Psoas muscle (tissue), 8 donors: ENCODE data around the gene EFS. TPM values are rescaled to one million over a fixed set of nuclear protein-coding genes. Genes with fewer than 3 reads are reported as not detected.
A peak's percentile ranks its signal among the peaks of the same experiment; 100 is the strongest.

Source experiments
- ATAC-seq, 4 donors: fragments of 200-7000 bp; cut with Tn5 transposase; one replicate each; pipeline ENCODE4 v1.9.1; 2020; ENCODE audit warnings: moderate library complexity in 3 of 4, mild to moderate bottlenecking in 2 of 4
- DNase-seq, 2 donors: peaks; one replicate each; pipeline ENCODE4 v3.0.0-alpha.2; 2020
- H3K27ac ChIP-seq: fragments of 200-600 bp; one replicate; pipeline ENCODE4 v1.8.0; 2022
- H3K27me3 ChIP-seq, 3 donors: fragments of 200-600 bp in 1 of 3; one replicate each; pipeline versions ENCODE4 v1.6.1 to v1.8.0; 2013 to 2022; ENCODE audit warnings: low read length in 2 of 3, mild to moderate bottlenecking in 2 of 3, moderate library complexity in 1 of 3; ENCODE audit not compliant: insufficient read depth in 3 of 3
- H3K36me3 ChIP-seq, 2 donors: fragments of 200-600 bp in 1 of 2; one replicate each; pipeline versions ENCODE4 v1.6.1 to v1.8.0; 2013 to 2022; ENCODE audit warnings: low read depth in 1 of 2, mild to moderate bottlenecking in 1 of 2, moderate library complexity in 1 of 2; ENCODE audit not compliant: insufficient read depth in 1 of 2
- H3K4me1 ChIP-seq: fragments of 200-600 bp; one replicate; pipeline ENCODE4 v1.8.0; 2022
- H3K4me3 ChIP-seq: fragments of 200-600 bp; one replicate; pipeline ENCODE4 v1.8.0; 2022; ENCODE audit warnings: mild to moderate bottlenecking
- H3K9me3 ChIP-seq: fragments of 200-600 bp; one replicate; pipeline ENCODE4 v1.8.0; 2022
- WGBS, 3 donors: extraction: QIAGEN DNeasy Blood & Tissue Kit; methylation state at CpG; one replicate each; pipeline versions ENCODE4 v1.1.6 to v1.1.7; 2013; 5-methylcytosine and 5-hydroxymethylcytosine counted together
- intact Hi-C, 2 donors: fragments of 100-400 bp; cut with DNase I; formaldehyde crosslinking; loops; one replicate each; pipeline versions ENCODE4 v1.11.0 to v1.14.2; 2022
- polyA plus RNA-seq, 3 donors: library from polyadenylated mRNA; stranded (reverse); fragments of 200-250 nt; gene quantifications; one replicate each; pipeline ENCODE4 v1.2.3, GENCODE V29; 2013
- total RNA-seq, 4 donors: library from RNA; stranded (reverse); fragmentation: NEBNext Ultra II Directional in 2 of 4; extraction: Animal tissue kit (Norgen Biotek cat#: 25700) in 2 of 4; gene quantifications; one replicate each; pipeline versions ENCODE4 v1.2.1 to v1.2.4, GENCODE V29; 2021 to 2023
- TF ChIP-seq, protein P1 (sequence below): fragments of 200-600 bp; IDR thresholded peaks from one replicate; pipeline ENCODE4 v1.8.0; 2022; ENCODE audit warnings: antibody characterized with exemption
- donor health status: healthy with polysubstance abuse.
- donor health status: DM: no; HTN: no; CAD: no; lungs with moderate emphysema.
- donor health status: Bipolar disorder and iron deficiency.
- donor health status: healthy.
- donor health status: DM: yes; HTN: yes; CAD: no.
- donor health status: DM: no; HTN: no; CAD: no.
- donor health status: DM: no; HTN: no; CAD: no.
- donor health status: DM: yes; HTN: yes; CAD: no.

EFS gene
- total and polyA plus RNA-seq, 7 donors: 0.93 to 2.5 (median 1.1) TPM

DNA sequence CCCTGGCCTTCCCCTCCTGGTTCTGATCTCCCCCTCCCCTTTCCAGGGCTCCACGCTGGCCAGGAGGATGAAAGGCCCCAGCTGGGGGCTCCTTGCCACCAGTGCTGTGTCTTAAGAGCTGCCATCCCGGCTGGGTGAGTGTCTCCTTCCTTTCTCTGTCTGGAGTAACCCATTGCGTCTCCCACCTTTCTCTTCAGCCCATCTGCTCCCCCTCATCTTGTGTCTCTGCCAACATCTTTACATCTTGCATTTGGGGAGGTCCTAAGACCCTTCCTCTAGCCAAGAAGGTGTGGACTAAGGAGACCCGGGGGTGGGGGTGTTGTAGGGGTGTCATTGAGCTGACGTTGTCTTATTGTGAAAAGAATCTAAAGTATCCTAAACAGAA, 57.8 kb downstream of the EFS start:
- intact Hi-C loops: no loop called here
- Histone ChIP-seq H3K9me3 (no peaks in the 10 kb centered on the region), H3K27me3 (no peaks in the 10 kb centered on the region), H3K4me3 (peak overlapping the region; percentile 88), H3K4me1 (peaks cover 21% of the 10 kb centered on the region), H3K27ac (peak overlapping the region; percentile 87), H3K36me3 (peaks cover 0 to 45% of the 10 kb centered on the region in 2 donors)
- 11 to 20% (median 12%) methylated on average over 4 to 5 of the region's 5 CpGs for WGBS, 3 donors
- no peak for ATAC-seq
- DNase-seq: no peak
- TF ChIP-seq, protein P1, sequence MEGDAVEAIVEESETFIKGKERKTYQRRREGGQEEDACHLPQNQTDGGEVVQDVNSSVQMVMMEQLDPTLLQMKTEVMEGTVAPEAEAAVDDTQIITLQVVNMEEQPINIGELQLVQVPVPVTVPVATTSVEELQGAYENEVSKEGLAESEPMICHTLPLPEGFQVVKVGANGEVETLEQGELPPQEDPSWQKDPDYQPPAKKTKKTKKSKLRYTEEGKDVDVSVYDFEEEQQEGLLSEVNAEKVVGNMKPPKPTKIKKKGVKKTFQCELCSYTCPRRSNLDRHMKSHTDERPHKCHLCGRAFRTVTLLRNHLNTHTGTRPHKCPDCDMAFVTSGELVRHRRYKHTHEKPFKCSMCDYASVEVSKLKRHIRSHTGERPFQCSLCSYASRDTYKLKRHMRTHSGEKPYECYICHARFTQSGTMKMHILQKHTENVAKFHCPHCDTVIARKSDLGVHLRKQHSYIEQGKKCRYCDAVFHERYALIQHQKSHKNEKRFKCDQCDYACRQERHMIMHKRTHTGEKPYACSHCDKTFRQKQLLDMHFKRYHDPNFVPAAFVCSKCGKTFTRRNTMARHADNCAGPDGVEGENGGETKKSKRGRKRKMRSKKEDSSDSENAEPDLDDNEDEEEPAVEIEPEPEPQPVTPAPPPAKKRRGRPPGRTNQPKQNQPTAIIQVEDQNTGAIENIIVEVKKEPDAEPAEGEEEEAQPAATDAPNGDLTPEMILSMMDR: no peak

DNA sequence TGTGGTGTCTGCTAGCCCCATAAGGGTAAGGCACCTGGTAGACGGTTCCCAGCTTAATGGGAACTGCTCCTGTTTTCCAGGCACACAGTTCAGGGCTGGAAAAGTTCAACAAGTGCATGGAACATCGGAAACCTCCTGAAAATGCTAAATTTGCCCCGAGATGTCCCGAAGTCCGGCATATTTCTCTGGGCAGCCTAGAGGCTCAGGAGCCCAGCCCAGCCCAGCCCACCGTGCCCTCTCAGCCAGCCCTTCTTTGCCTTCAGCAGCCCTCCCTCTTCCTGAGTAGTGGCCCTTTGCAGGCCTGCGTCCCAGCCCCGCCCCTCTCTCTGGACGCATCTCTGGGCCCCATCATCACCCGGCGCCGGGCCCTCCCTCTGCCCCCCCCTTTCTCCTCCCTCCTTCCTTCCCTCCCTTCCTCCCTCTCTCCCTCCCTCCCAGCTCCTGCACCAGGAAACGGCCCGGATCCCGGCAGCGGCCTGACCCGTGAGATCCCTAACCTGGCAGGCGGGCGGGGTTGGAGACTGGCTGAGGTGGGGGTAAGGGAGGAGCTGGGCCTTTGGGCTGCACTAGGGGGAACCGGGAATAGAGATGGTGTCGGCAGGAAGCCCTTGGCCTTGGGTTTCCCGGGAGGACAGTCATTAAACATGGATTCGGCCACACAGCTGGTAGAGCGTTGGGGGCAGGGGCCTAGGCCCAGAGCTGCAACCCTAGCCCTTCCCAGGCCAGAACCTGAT, 58.4 kb downstream of the EFS start, which contains the start of gene BCL2L2:
Gene BCL2L2, plus strand, starts transcription at position 422 of the 734 bp plus-strand sequence. CDS start 935 bp downstream, outside the sequence.
- TF ChIP-seq, protein P1: no peak
- Histone ChIP-seq H3K4me1 (peaks cover 21% of the 10 kb centered on the region), H3K36me3 (peaks cover 0 to 40% of the 10 kb centered on the region in 2 donors), H3K9me3 (no peaks in the 10 kb centered on the region), H3K27ac (peak within 1 kb of the TSS; percentile 87), H3K4me3 (peak within 1 kb of the TSS; percentile 88), H3K27me3 (no peaks in the 10 kb centered on the region)
- ATAC-seq (peak; percentile 69 to 82 (median 76)), DNase-seq (peak; percentile 94 to 95)
- intact Hi-C loops: no loop called here
- WGBS, 3 donors: 0 to 1% (median 1%) methylated on average over 23 to 24 of the region's 24 CpGs

Other genes with a start within 250 kb of the EFS start
- gene CEBPE, start 245.9 kb downstream of the EFS start, total RNA-seq: under 1 TPM in 2 of 4 donors, not detected in 2; 0.17 to 0.22 TPM
- gene CEBPE, start 245.9 kb downstream of the EFS start, polyA plus RNA-seq: under 1 TPM in 2 of 3 donors, not detected in 1; 0.03 to 0.19 TPM
- 10 to 100 TPM in 3 of 4 donors, 1 to 10 TPM in 1; 7.5 to 43.0 (median 24.1) TPM for gene SLC7A8, start 181.5 kb downstream of the EFS start, total RNA-seq
- gene SLC7A8, start 181.5 kb downstream of the EFS start, polyA plus RNA-seq: 10 to 100 TPM; 10.4 to 72.6 (median 44.2) TPM
- not detected for gene RNF212B, start 127.2 kb downstream of the EFS start, total RNA-seq
- gene RNF212B, start 127.2 kb downstream of the EFS start, polyA plus RNA-seq: not detected
- gene HOMEZ, start 79.0 kb downstream of the EFS start, total RNA-seq: 10 to 100 TPM in 2 of 4 donors, 1 to 10 TPM in 2; 6.3 to 13.4 (median 9.6) TPM
- gene HOMEZ, start 79.0 kb downstream of the EFS start, polyA plus RNA-seq: 1 to 10 TPM; 3.5 to 4.8 (median 4.5) TPM
- 10 to 100 TPM in 2 of 4 donors, 1 to 10 TPM in 2; 6.4 to 15.2 (median 9.5) TPM for gene PPP1R3E, start 62.3 kb downstream of the EFS start, total RNA-seq
- 10 to 100 TPM in 1 of 3 donors, 1 to 10 TPM in 2; 5.6 to 23.1 (median 9.9) TPM for gene PPP1R3E, start 62.3 kb downstream of the EFS start, polyA plus RNA-seq
- gene BCL2L2, start 58.3 kb downstream of the EFS start, total RNA-seq: 10 to 100 TPM; 17.8 to 30.2 (median 26.7) TPM
- gene BCL2L2, start 58.3 kb downstream of the EFS start, polyA plus RNA-seq: 10 to 100 TPM; 12.1 to 23.8 (median 20.6) TPM
- 10 to 100 TPM; 65.2 to 84.0 (median 79.6) TPM for gene PABPN1, start 43.7 kb downstream of the EFS start, total RNA-seq
- 100 to 1,000 TPM in 2 of 3 donors, 10 to 100 TPM in 1; 73.6 to 104 (median 102) TPM for gene PABPN1, start 43.7 kb downstream of the EFS start, polyA plus RNA-seq
- 1 to 10 TPM in 3 of 4 donors, under 1 TPM in 1; 0.95 to 6.3 (median 1.8) TPM for gene SLC22A17, start 12.3 kb downstream of the EFS start, total RNA-seq
- gene SLC22A17, start 12.3 kb downstream of the EFS start, polyA plus RNA-seq: 1 to 10 TPM; 1.1 to 1.4 (median 1.2) TPM
- not detected for gene IL25, start 7.6 kb upstream of the EFS start, total RNA-seq
- under 1 TPM in 1 of 3 donors, not detected in 2; 0.01 TPM for gene IL25, start 7.6 kb upstream of the EFS start, polyA plus RNA-seq
- gene CMTM5, start 11.9 kb upstream of the EFS start, total RNA-seq: not detected
- gene CMTM5, start 11.9 kb upstream of the EFS start, polyA plus RNA-seq: under 1 TPM; 0.20 to 0.63 (median 0.32) TPM
- gene MYH6, start 43.1 kb upstream of the EFS start, total RNA-seq: 100 to 1,000 TPM in 3 of 4 donors, 10 to 100 TPM in 1; 44.1 to 532 (median 191) TPM
- gene MYH6, start 43.1 kb upstream of the EFS start, polyA plus RNA-seq: 100 to 1,000 TPM in 1 of 3 donors, 10 to 100 TPM in 2; 50.3 to 143 (median 60.7) TPM
- over 10,000 TPM in 1 of 4 donors, 1,000 to 10,000 TPM in 3; 4,588 to 15,830 (median 8,724) TPM for gene MYH7, start 70.5 kb upstream of the EFS start, total RNA-seq
- gene MYH7, start 70.5 kb upstream of the EFS start, polyA plus RNA-seq: 1,000 to 10,000 TPM; 1,035 to 2,043 (median 1,534) TPM
- gene NGDN, start 104.5 kb upstream of the EFS start, total RNA-seq: 10 to 100 TPM; 20.3 to 49.9 (median 30.1) TPM
- 10 to 100 TPM; 60.7 to 91.1 (median 90.1) TPM for gene NGDN, start 104.5 kb upstream of the EFS start, polyA plus RNA-seq
- gene ZFHX2, start 186.6 kb upstream of the EFS start, total RNA-seq: 1 to 10 TPM in 1 of 4 donors, under 1 TPM in 3; 0.39 to 2.9 (median 0.63) TPM
- under 1 TPM; 0.11 to 0.71 (median 0.69) TPM for gene ZFHX2, start 186.6 kb upstream of the EFS start, polyA plus RNA-seq
- gene THTPA, start 191.1 kb upstream of the EFS start, total RNA-seq: 10 to 100 TPM; 18.5 to 29.9 (median 23.2) TPM
- 10 to 100 TPM; 23.0 to 53.5 (median 26.2) TPM for gene THTPA, start 191.1 kb upstream of the EFS start, polyA plus RNA-seq
- 10 to 100 TPM in 1 of 4 donors, 1 to 10 TPM in 3; 4.4 to 11.0 (median 6.1) TPM for gene AP1G2, start 202.6 kb upstream of the EFS start, total RNA-seq
- gene AP1G2, start 202.6 kb upstream of the EFS start, polyA plus RNA-seq: 1 to 10 TPM; 3.3 to 5.3 (median 4.3) TPM
- gene JPH4, start 213.6 kb upstream of the EFS start, total RNA-seq: under 1 TPM; 0.05 to 0.62 (median 0.17) TPM
- under 1 TPM; 0.01 to 0.13 (median 0.03) TPM for gene JPH4, start 213.6 kb upstream of the EFS start, polyA plus RNA-seq